Transverse colon (tissue), 4 donors: ENCODE measurements around the gene GNAI1.

Source experiments
- CTCF ChIP-seq, 5 experiments: fragments of 200-600 bp in 3 of 5; fragments of 450-650 bp in 2 of 5; sonication (generic) in 3 of 5; IDR thresholded peaks; 1 replicate in 2 of 5; 2 replicates in 3 of 5; pipeline ENCODE4 v1.5.1; 2016 to 2017; ENCODE audit warnings: antibody characterized with exemption in 5 of 5, inconsistent platforms in 3 of 5, mild to moderate bottlenecking in 2 of 5, moderate library complexity in 1 of 5
- EP300 ChIP-seq: sonication (generic); formaldehyde crosslinking; IDR thresholded peaks from one replicate; pipeline ENCODE4 v1.6.1; 2017; ENCODE audit warnings: antibody characterized with exemption, low read depth
- POLR2A ChIP-seq: fragments of 450-650 bp; IDR thresholded peaks from one replicate; pipeline ENCODE4 v1.6.1; 2016; ENCODE audit warnings: antibody characterized with exemption, mild to moderate bottlenecking, moderate library complexity
- POLR2AphosphoS5 ChIP-seq, 3 donors: sonication (generic); formaldehyde crosslinking; IDR thresholded peaks; one replicate each; pipeline ENCODE4 v1.6.1; 2016; ENCODE audit warnings: antibody characterized with exemption in 3 of 3

GRCh38 chr7:80249619-80250295, 115.1 kb downstream of the GNAI1 start:
- TF ChIP-seq CTCF (IDR thresholded peaks at IDR 0.05) = no peak
- no peak for TF ChIP-seq POLR2A
- no peak for TF ChIP-seq EP300
- no peak for TF ChIP-seq POLR2AphosphoS5 (IDR thresholded peaks at IDR 0.05)
